Fibroblast of mammary gland (primary cell): ENCODE data around the gene FTO.
"Not testable (repeated sequence)": the region's sequence is repeated elsewhere in the genome, so short reads cannot be mapped to it uniquely, and the experiment has no call there.

Source experiments
- DNase-seq: peaks from one replicate; pipeline ENCODE4 v3.0.0-alpha.2; 2010; ENCODE audit warnings: low read depth
- H3K4me3 ChIP-seq: 2 replicates; pipeline ENCODE4 v1.5.1; 2011; ENCODE audit warnings: low read depth, mild to moderate bottlenecking, low read length, moderate library complexity; ENCODE audit not compliant: control insufficient read depth
- TF ChIP-seq, protein P1 (sequence below): conservative IDR thresholded peaks from 2 replicates; pipeline ENCODE4 v1.5.1; 2011; ENCODE audit warnings: low read depth, low read length, inconsistent platforms; ENCODE audit not compliant: control insufficient read depth, insufficient read depth

Gene FTO

GRCh38 chr16:53843084-53843483, 139.1 kb downstream of the FTO start:
- TF ChIP-seq, protein P1, sequence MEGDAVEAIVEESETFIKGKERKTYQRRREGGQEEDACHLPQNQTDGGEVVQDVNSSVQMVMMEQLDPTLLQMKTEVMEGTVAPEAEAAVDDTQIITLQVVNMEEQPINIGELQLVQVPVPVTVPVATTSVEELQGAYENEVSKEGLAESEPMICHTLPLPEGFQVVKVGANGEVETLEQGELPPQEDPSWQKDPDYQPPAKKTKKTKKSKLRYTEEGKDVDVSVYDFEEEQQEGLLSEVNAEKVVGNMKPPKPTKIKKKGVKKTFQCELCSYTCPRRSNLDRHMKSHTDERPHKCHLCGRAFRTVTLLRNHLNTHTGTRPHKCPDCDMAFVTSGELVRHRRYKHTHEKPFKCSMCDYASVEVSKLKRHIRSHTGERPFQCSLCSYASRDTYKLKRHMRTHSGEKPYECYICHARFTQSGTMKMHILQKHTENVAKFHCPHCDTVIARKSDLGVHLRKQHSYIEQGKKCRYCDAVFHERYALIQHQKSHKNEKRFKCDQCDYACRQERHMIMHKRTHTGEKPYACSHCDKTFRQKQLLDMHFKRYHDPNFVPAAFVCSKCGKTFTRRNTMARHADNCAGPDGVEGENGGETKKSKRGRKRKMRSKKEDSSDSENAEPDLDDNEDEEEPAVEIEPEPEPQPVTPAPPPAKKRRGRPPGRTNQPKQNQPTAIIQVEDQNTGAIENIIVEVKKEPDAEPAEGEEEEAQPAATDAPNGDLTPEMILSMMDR, result no peak
- DNase-seq, result no peak
- no peak overlapping the region for H3K4me3 ChIP-seq

DNA sequence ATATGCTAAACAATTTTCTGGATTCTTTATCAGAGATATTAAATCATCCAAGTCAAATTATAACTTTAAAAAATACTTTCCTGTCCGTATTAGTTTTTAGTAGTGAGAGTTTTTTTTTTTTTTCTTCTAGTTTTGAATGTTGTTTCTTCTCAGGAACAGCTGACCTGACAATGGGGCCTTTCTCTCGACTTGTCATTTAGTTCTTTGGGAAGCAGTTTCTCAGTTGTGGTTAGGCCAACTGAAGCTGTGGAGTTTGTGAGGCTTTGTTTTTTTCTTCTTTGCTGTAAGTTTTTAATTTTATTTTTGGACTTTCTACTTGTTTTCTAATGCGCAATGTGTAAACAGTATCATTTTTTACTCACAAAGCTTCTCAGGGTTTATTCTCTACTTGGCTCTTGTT, 140.8 kb downstream of the FTO start:
- no peak overlapping the region for H3K4me3 ChIP-seq
- TF ChIP-seq, protein P1, result no peak
- DNase-seq, result no peak

DNA sequence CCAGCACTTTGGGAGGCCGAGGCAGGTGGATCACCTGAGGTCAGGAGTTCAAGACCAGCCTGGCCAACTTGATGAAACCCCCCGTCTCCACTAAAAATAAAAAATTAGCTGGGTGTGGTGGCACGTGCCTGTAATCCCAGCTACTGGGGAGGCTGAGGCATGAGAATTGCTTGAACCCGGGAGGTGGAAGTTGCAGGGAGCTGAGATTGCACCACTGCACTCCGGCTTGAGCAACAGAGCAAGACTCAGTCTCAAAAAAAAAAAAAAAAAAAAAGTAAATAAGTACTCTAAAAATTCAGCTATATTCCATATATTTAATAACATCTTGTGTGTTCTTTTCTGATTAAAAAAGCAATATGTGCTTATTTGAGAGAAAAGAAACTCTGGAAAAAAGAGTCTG, 142.6 kb downstream of the FTO start:
- not testable (repeated sequence) for DNase-seq, H3K4me3 ChIP-seq

- TF ChIP-seq, protein P1, result no peak
- DNase-seq, result no peak
- no peak overlapping the region for H3K4me3 ChIP-seq
Measured at GRCh38 chr16:53846971-53847370, 143.0 kb downstream of the FTO start.

DNA sequence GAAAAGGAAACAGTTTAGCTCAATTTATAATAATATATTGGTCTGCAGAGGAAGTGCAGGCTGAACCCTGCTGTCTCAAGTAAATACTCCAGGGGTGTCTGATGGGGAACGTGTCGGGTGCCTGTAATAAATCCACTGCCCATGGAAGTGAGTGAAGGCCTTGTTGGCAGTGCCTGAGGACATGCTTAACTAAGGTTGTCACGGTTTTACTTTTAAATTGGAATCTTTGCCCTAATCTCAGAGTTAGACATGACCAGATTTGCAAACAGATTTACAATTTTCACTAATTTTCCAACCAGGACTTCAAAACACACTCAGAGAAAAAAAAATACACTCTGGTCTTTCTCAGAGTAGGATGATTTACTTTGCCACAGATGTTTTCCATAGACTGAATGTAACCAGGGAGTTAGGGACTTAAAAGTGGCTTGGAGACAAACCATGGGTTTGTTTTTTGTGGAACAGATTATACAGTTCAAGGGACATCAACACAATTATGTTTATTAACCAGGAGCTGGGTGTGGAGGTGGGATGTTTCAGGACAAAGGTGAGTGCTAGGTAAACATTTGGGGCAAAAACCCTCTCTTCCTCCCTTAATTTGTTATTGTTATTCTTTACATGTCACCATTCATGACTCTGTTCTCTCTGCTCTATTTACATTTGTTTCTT, 144.5 kb downstream of the FTO start:
- no peak overlapping the region for H3K4me3 ChIP-seq
- no peak for DNase-seq
- TF ChIP-seq, protein P1, result no peak

- no peak for DNase-seq
- TF ChIP-seq, protein P1, result no peak
- H3K4me3 ChIP-seq, result no peak overlapping the region
Measured at GRCh38 chr16:53848950-53849349, 145.0 kb downstream of the FTO start.

- TF ChIP-seq, protein P1, result no peak
- H3K4me3 ChIP-seq, result no peak overlapping the region
- no peak for DNase-seq
Measured at GRCh38 chr16:53849585-53849984, 145.6 kb downstream of the FTO start.
